BE2C (cell line): Measurements from ENCODE around the gene SF3A1.
A peak's percentile ranks its signal among the peaks of the same experiment; 100 is the strongest.

Experiments
- DNase-seq: peaks from one replicate; pipeline ENCODE4 v3.0.0-alpha.2; 2020
- H3K27me3 ChIP-seq: fragments of 250-450 bp; sonication (Bioruptor Pico); 2 replicates; pipeline ENCODE4 v1.5.1; 2020; ENCODE audit warnings: mild to moderate bottlenecking
- H3K36me3 ChIP-seq: fragments of 250-450 bp; sonication (Bioruptor Pico); 2 replicates; pipeline ENCODE4 v1.5.1; 2020; ENCODE audit warnings: mild to moderate bottlenecking
- H3K4me1 ChIP-seq: fragments of 250-450 bp; sonication (Bioruptor Pico); 2 replicates; pipeline ENCODE4 v1.5.1; 2020
- H3K4me3 ChIP-seq: 2 replicates; pipeline ENCODE4 v1.5.1; 2011; ENCODE audit warnings: low read depth, low read length
- H3K9me3 ChIP-seq: fragments of 250-450 bp; sonication (Bioruptor Pico); 2 replicates; pipeline ENCODE4 v1.5.1; 2020
- CTCF ChIP-seq: IDR thresholded peaks from 2 replicates; pipeline ENCODE4 v1.5.1; 2012; ENCODE audit warnings: mild to moderate bottlenecking, low read depth, low read length

SF3A1 gene

GRCh38 chr22:30386608-30386959 lies 29.9 kb upstream of the SF3A1 start:
- H3K36me3 ChIP-seq = no peaks in the 10 kb centered on the region
- H3K27me3 ChIP-seq = no peaks in the 10 kb centered on the region
- no peaks in the 10 kb centered on the region for H3K9me3 ChIP-seq
- peaks cover 4% of the 10 kb centered on the region for H3K4me1 ChIP-seq
- H3K4me3 ChIP-seq = peak overlapping the region; percentile 64
- DNase-seq = no peak
- TF ChIP-seq CTCF = no peak

GRCh38 chr22:30385942-30386341 lies 29.2 kb upstream of the SF3A1 start:
- no peak for DNase-seq
- TF ChIP-seq CTCF = no peak
- no peaks in the 10 kb centered on the region for H3K4me1 ChIP-seq
- no peak overlapping the region for H3K4me3 ChIP-seq
- H3K9me3 ChIP-seq = no peaks in the 10 kb centered on the region
- H3K36me3 ChIP-seq = no peaks in the 10 kb centered on the region
- H3K27me3 ChIP-seq = no peaks in the 10 kb centered on the region

GRCh38 chr22:30383061-30383460 lies 26.4 kb upstream of the SF3A1 start:
- H3K4me1 ChIP-seq = no peaks in the 10 kb centered on the region
- no peak overlapping the region for H3K4me3 ChIP-seq
- peak; percentile 3 for DNase-seq
- TF ChIP-seq CTCF = no peak
- H3K36me3 ChIP-seq = no peaks in the 10 kb centered on the region
- H3K27me3 ChIP-seq = no peaks in the 10 kb centered on the region
- H3K9me3 ChIP-seq = no peaks in the 10 kb centered on the region

- no peak for TF ChIP-seq CTCF
- Histone ChIP-seq H3K9me3 (no peaks in the 10 kb centered on the region), H3K36me3 (no peaks in the 10 kb centered on the region), H3K4me3 (no peak overlapping the region), H3K4me1 (no peaks in the 10 kb centered on the region), H3K27me3 (no peaks in the 10 kb centered on the region)
- DNase-seq = no peak
Measured at GRCh38 chr22:30382340-30382739, 25.6 kb upstream of the SF3A1 start.

- Histone ChIP-seq H3K9me3 (no peaks in the 10 kb centered on the region), H3K27me3 (no peaks in the 10 kb centered on the region), H3K4me3 (no peak overlapping the region), H3K36me3 (no peaks in the 10 kb centered on the region), H3K4me1 (no peaks in the 10 kb centered on the region)
- DNase-seq = no peak
- TF ChIP-seq CTCF = no peak
Measured at GRCh38 chr22:30381264-30381663, 24.6 kb upstream of the SF3A1 start.

- Histone ChIP-seq H3K36me3 (no peaks in the 10 kb centered on the region), H3K27me3 (no peaks in the 10 kb centered on the region), H3K4me3 (no peak overlapping the region), H3K9me3 (no peaks in the 10 kb centered on the region), H3K4me1 (no peaks in the 10 kb centered on the region)
- DNase-seq = no peak
- TF ChIP-seq CTCF = no peak
Measured at GRCh38 chr22:30380011-30380410, 23.3 kb upstream of the SF3A1 start.
